ENCODE measurements around the gene SERTM2.
A peak's percentile ranks its signal among the peaks of the same experiment; 100 is the strongest.

Gene SERTM2

DNA sequence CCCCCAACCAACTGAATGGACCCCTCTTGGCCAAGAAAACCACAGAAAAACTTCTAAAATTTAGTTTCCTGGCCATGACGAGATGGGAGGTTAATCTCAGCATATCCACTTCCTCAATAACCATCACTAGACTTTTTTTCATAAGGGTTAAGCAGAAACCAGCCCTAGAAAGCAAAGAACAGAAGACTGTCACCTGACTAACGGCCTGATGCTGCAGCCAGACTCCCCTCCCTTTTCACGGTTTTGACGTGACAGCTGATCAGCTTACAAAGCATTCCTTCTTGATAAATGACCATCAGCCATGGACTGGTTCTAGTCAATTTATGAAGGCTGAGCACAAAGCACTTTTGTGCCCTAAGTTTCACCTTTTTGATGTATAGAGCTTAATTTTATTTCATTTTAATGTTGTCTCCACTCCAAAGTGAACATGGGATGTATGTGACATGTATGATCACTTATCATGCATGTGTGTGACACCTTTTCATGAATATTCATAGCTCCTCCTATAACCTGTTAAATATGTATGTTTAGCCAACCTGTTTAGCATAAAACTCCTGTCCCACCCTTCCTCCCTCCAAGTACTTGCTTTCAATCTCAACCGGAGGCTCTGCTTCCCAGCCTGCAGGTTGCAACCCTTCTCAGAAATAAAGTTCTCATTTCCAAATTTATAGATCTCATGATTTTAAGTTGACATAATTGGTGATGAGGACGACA is 56.3 kb downstream of the SERTM2 start:
- ChIA-PET POLR2A (no interaction called here), CTCF (no interaction called here)
- TF ChIP-seq, protein P1, sequence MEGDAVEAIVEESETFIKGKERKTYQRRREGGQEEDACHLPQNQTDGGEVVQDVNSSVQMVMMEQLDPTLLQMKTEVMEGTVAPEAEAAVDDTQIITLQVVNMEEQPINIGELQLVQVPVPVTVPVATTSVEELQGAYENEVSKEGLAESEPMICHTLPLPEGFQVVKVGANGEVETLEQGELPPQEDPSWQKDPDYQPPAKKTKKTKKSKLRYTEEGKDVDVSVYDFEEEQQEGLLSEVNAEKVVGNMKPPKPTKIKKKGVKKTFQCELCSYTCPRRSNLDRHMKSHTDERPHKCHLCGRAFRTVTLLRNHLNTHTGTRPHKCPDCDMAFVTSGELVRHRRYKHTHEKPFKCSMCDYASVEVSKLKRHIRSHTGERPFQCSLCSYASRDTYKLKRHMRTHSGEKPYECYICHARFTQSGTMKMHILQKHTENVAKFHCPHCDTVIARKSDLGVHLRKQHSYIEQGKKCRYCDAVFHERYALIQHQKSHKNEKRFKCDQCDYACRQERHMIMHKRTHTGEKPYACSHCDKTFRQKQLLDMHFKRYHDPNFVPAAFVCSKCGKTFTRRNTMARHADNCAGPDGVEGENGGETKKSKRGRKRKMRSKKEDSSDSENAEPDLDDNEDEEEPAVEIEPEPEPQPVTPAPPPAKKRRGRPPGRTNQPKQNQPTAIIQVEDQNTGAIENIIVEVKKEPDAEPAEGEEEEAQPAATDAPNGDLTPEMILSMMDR (IDR thresholded peaks at IDR 0.05; ENCODE audit: insufficient read depth, low read length, missing control alignments): no peak
- DNase-seq (ENCODE audit: low read depth, low spot score): no peak
- no peak overlapping the region for H3K4me3 ChIP-seq (ENCODE audit: low read depth, low read length)

- TF ChIP-seq, protein P1 (IDR thresholded peaks at IDR 0.05; ENCODE audit: insufficient read depth, low read length, missing control alignments): peak; percentile 10
- no peak for DNase-seq (ENCODE audit: low read depth, low spot score)
- CTCF ChIA-PET: no interaction called here
- POLR2A ChIA-PET: no interaction called here
- H3K4me3 ChIP-seq (ENCODE audit: low read depth, low read length): no peak overlapping the region
Measured at GRCh38 chrX:111568354-111568753, 56.9 kb downstream of the SERTM2 start.

- POLR2A ChIA-PET: no interaction called here
- no peak overlapping the region for H3K4me3 ChIP-seq (ENCODE audit: low read depth, low read length)
- TF ChIP-seq, protein P1 (IDR thresholded peaks at IDR 0.05; ENCODE audit: insufficient read depth, low read length, missing control alignments): no peak
- CTCF ChIA-PET: no interaction called here
- DNase-seq (ENCODE audit: low read depth, low spot score): no peak
Measured at GRCh38 chrX:111568817-111569216, 57.4 kb downstream of the SERTM2 start.
